H54 (cell line): ENCODE measurements around the gene LRBA.

Experiments used
- DNase-seq: peaks from one replicate; pipeline ENCODE4 v3.0.0; 2011; ENCODE audit warnings: low spot score, mixed read lengths; ENCODE audit not compliant: insufficient read length
- FAIRE-seq: peaks from 3 replicates; lab custom pipeline; 2011; peaks lifted over from hg19 to GRCh38; lab: Jason Lieb, UNC
- POLR2A ChIP-seq: IDR thresholded peaks from 2 replicates; pipeline ENCODE4 v1.6.1; 2011; ENCODE audit warnings: low read depth, mild to moderate bottlenecking, low read length

The LRBA gene

DNA sequence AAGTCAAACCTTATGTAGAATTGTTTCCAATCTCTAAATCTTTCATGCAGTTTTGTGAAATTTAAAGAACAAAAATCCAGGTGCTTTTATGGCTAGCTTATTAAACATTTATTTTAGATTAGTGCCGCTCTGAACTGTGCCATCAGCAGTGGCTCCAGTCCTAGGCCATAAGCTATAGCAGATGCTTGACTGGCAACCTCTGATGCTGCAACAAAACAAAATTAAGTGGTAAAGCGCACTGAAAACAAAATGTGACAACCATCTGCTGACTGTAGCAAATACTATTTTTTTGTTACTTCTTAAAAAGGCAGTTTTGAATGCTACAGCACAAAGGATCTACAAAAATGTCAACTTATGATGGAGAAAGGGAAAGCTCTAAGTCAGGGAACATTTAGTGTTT lies 699.4 kb downstream of the LRBA start:
- no peak for TF ChIP-seq POLR2A
- DNase-seq (no peak), FAIRE-seq (no peak)

DNA sequence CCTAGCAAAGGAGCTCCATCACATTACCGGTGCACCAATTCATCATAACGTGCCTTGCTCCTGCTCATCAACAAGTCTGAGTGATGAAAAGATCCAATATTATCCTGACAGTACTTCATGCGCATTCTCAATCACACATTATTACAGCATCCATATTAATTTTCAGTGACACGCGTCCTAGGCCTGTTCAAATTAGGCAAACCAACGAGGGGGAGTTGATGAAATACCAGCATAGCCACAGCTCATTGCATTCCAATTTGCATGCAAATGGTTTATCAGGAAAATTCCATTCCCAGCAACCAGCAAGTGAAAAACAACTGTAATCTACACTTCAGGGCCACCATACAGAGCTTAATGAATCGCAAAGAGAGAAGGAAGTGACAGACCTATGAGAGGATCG lies 699.9 kb downstream of the LRBA start:
- FAIRE-seq: no peak

DNA sequence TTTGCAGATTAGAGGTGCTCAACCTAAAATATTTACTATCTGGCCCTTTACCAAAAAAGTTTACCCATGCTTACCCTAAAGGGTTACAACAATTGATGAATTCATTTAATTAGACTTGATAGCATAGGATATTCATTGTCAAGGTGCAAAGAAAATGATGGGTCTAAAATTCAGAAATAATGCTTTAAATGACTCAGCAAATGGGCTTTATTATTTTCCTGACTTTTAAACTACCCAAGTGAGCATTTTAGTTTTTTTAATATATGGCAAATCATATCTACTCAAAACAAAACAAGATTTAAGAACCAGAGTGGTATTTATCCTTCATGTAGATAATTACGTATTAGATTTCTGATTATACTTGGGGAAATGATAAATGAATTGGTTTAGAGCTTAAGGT lies 701.1 kb downstream of the LRBA start:
- DNase-seq: no peak
- no peak for FAIRE-seq
- no peak for TF ChIP-seq POLR2A

More for the DNA sequence above, 699.9 kb downstream of the LRBA start:
- TF ChIP-seq POLR2A: no peak
- no peak for DNase-seq

DNA sequence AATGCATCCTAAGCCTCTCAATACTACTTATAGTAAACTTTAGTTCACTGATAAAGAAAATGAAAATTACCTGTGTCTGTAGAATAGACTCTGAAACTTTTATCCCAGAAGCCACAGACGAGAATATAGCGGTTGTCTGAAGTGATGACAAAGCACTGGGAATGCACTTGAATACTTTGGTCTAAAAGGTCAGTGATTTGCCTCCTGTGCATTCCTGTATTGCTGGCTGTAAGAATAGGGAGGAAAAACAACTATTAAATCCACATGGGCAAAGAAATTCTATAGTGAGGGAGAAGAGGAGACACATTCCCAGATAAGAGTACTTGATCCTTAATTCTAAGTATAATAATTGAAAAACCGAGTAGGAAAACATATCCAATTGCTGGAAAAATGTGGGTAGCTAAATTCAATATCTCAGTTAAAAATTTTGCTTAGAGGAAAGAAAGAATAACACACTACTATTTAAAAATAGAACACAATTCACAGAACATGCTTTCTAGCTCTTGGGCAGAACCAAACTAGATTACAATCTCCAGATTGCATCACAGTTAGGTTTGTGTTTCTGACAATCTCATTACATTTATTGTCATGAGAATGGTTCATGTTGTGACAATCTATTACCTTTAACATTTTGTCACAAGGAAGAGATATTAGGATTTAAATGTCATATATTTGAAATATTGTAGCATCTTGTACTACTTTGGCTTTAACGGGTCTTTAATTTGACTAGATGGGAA lies 704.8 kb downstream of the LRBA start:
- no peak for TF ChIP-seq POLR2A
- DNase-seq (no peak), FAIRE-seq (peak; percentile 58)

DNA sequence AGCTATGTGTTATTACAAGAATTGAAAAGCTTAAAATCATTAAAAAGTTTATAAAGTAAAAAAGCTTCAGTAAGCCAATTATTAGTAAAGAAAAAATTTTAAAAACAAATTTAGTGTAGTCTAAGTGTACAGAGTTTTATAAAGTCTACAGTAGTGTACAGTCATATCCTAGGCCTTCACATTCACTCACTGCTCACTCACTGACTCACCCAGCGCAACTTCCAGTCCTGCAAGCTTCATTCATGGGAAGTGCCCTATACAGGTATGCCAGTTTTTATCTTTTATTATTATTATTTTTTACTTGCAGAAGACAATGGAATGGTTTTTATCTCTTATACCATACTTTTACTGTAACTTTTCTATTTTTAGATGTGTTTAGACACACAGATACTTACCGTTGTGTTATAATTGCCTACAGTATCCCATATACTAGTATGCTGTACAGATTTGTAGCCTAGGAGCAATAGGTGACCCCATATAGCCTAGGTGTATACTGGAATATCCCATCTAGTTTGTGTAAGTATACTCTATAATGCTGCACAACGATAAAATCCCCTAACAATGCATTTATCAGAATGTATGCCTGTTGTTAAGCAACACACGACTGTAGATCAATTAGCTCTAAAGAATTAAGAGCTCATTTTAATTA lies 706.1 kb downstream of the LRBA start:
- DNase-seq (no peak), FAIRE-seq (peak; percentile 52)
- no peak for TF ChIP-seq POLR2A

DNA sequence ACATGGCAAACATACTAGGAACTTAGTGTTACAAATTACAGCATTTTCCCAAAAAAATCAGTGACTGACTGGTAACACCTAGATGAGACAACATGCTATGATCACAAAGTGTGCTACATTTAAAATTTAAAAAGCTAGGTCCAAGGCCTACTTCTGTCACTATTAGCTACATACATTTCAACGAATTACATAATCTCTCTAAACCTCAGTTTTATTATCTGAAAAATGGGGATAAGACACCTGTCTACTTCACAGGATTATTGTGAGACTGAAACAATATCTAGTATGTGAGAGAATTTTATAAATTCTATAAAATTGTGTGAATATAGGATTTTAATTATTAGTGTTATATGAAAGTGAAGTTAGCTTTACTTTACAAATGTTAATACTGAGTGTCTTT lies 708.4 kb downstream of the LRBA start:
- no peak for FAIRE-seq
- no peak for DNase-seq
- TF ChIP-seq POLR2A: no peak

DNA sequence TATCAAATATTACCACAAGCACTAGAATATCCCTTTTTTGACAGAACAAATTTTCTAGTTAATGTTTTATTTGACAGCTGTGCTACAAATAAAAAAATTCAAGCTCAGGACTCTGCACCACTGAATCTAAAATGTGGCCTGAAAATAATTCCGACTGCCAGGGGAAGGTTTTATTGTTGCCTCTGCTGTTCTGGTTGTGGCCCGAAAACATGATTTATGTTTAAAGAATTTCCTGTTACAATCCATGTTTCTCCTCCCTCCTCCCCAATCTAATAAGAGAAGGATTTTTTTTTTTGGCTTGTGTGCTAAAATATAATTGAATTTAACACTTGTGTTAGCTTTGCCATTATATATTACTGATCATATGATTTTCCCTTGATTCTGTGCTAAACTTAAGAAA lies 709.1 kb downstream of the LRBA start:
- FAIRE-seq: peak; percentile 15
- TF ChIP-seq POLR2A: no peak

DNA sequence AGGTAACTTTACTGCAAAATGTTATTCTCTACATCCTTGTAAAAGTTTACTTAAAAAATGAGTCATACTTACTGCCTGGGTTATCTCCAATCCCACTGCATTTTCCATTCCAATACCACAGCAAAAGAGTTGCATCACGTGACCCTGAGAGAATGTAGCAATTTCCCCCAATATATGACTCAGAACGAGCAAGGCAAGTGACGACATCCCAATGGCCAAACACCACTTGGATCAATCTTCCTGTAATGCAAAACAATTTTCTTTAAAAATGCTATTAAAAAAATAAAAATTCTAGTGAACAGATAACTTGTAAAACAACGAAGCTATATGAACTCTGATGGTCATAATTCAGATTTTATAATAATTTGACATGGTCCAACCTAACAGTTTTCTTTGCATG lies 712.5 kb downstream of the LRBA start:
- peak; percentile 60 for FAIRE-seq
- TF ChIP-seq POLR2A: no peak
- no peak for DNase-seq

More for the DNA sequence above, 709.1 kb downstream of the LRBA start:
- no peak for DNase-seq

DNA sequence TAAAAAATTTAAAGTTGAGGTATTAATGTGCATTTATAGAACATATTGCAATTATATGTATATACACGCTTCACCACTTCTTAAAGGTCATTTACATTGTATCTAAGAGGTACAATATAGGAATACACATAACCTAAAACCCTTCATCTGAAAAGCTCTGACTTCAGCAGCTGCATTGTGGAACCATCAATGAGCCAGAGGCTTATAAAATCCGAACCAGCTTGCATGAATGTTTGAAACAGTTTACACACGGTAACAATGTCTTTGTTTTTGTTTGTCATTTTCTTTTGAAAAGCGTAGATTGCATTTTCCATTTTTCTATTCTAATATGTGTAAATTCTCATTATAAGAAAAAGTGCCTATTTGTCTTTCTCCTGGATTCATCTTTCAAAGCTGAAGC lies 715.3 kb downstream of the LRBA start:
- FAIRE-seq: no peak
- no peak for TF ChIP-seq POLR2A

DNA sequence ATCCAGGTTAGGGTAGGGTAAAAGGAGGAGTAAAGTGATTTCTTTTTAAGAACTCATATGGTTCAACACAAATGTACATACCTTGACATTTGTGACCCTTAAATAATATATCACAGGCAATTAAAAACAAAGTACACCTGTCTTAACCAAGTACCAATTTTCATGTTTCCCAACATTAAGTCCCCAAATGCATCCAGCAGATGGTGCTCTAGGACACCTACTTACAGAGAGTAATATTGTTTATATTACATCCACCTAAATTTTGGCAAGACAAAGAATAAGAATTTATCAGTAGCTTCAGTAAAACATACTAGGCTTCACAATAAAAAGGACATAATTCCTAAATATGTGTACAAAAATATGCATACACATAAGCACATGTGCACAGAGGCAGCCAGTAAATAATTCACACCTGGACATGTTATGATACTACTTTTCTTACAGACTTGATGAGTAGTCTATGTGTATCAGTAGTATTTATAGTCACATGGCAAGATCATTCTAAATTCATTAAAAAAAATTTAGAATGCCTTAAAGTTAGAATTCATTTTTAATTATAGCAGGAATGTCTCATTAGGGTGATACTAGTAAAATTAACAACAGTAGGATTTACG lies 717.1 kb downstream of the LRBA start:
- DNase-seq (no peak), FAIRE-seq (no peak)
- TF ChIP-seq POLR2A: no peak

More for the DNA sequence above, 715.3 kb downstream of the LRBA start:
- no peak for DNase-seq

DNA sequence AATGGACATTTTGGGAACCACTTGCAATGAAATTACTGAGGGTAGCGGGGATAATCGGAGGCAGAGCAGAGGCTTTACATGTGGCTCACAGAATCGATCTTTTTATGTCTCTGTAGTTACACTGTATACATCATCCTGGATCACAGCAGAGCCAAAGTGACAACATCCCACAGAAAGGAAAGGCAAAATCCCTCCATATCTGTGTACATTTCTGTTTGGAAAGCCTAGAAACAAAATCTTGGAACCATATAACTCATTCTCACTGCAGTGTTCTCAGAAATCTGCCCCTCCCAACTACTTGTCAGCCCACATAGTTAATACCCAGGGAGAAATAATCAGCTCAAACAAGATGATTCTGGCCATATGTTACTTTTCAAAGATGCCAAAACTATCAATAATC lies 725.2 kb downstream of the LRBA start:
- no peak for TF ChIP-seq POLR2A
- no peak for DNase-seq
- FAIRE-seq: no peak

DNA sequence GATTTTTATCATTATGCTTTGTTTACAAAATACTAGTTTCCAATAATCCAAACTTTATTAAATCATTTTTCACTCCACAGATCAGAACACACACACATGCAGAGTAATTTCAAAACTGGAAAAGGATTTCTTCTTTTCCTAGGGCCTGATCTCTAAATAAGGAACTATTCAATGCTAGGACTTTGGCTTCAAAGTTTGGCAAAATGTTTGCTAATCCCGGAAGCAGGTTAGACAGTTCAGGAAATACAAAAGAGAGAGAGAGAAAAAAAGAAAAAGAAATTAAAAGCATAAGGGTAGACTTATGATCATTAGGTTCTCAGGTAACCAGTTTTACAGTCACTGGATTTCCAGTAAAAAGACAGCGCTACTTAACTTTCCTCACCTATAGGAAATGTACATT lies 725.9 kb downstream of the LRBA start:
- FAIRE-seq (no peak), DNase-seq (no peak)
- no peak for TF ChIP-seq POLR2A

DNA sequence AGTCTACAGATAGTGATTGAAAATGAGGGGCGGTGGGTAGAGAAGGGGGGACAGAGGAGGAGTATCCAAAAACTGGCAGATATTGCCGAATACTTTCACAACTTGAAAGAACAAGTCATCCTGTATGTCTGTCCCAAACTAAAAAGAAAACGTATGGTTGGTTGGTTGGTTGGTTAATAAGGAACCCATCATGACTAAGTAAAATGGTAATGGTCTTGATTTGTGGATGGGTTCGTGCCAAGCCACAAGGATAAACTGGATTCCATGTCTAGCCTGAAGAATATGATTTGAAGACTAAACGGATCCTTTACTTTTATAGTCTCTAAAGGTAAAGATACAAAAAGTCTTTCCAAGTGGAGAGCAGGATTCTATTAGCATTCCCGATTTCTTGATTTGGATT lies 728.4 kb downstream of the LRBA start:
- TF ChIP-seq POLR2A: no peak
- FAIRE-seq (no peak), DNase-seq (no peak)

DNA sequence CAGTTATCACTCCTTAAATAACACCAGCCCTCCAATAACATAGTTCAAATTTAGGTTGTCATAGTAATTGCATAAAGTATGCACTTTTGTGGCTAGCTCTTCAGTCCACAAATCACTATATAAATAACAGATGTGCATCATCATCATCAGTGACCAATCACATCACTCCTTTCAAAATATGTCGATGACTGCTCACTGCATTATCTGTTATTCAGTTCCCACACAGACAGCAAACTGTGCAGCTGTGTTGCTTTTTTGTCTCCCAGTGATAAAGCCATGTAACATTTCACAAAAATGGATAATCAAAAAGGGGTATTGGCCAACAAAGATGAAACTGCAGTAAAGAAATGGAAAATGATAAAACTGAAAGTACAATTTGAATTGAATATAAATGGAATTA lies 731.4 kb downstream of the LRBA start:
- no peak for DNase-seq

More for the DNA sequence above, 731.4 kb downstream of the LRBA start:
- peak; percentile 26; the same call in 1 of the 2 replicates for TF ChIP-seq POLR2A
- no peak for FAIRE-seq
